HepG2 (cell line): ENCODE measurements around the gene SYNE2. TPM values are rescaled to one million over a fixed set of nuclear protein-coding genes. Genes with fewer than 3 reads are reported as not detected.
A peak's percentile ranks its signal among the peaks of the same experiment; 100 is the strongest.

ENCODE experiments used
- ARHGAP35 ChIP-seq: sonication (generic); formaldehyde crosslinking; IDR thresholded peaks from 2 replicates; pipeline ENCODE4 v1.9.0; 2022; ENCODE audit warnings: mild to moderate bottlenecking, inconsistent platforms, moderate library complexity, missing genetic modification reagents, borderline replicate concordance
- EED ChIP-seq: sonication (generic); formaldehyde crosslinking; IDR thresholded peaks from 2 replicates; pipeline ENCODE4 v1.5.0; 2020; ENCODE audit warnings: mild to moderate bottlenecking, missing genetic modification reagents
- EP300 ChIP-seq, 3 experiments: sonication (generic) in 1 of 3; formaldehyde crosslinking in 1 of 3; IDR thresholded peaks; 2 replicates each; pipeline versions ENCODE4 v1.5.1 to v1.6.1; 2011 to 2020; ENCODE audit warnings: low read depth in 2 of 3, low read length in 2 of 3, borderline replicate concordance in 1 of 3, improper control_type of control experiment in 1 of 3, mild to moderate bottlenecking in 1 of 3, missing genetic modification reagents in 1 of 3, moderate library complexity in 1 of 3
- HES4 ChIP-seq: sonication (generic); formaldehyde crosslinking; IDR thresholded peaks from 2 replicates; pipeline ENCODE4 v1.9.0; 2021; ENCODE audit warnings: mild to moderate bottlenecking, missing genetic modification reagents, borderline replicate concordance
- HNF4A ChIP-seq: sonication (generic); formaldehyde crosslinking; IDR thresholded peaks from 2 replicates; pipeline ENCODE4 v1.4.0; 2020; ENCODE audit warnings: missing genetic modification reagents
- JUN ChIP-seq: sonication (generic); formaldehyde crosslinking; IDR thresholded peaks from 2 replicates; pipeline ENCODE4 v1.4.0; 2020; ENCODE audit warnings: mild to moderate bottlenecking, missing genetic modification reagents
- KAT8 ChIP-seq: IDR thresholded peaks from 2 replicates; pipeline ENCODE4 v1.6.1; 2016; ENCODE audit warnings: missing genetic modification reagents, missing compliant biosample characterization
- MIXL1 ChIP-seq: IDR thresholded peaks from 2 replicates; pipeline ENCODE4 v1.6.1; 2016
- NFE2L2 ChIP-seq: fragments of 150-350 bp; IDR thresholded peaks from 2 replicates; pipeline ENCODE4 v1.6.1; 2014; ENCODE audit warnings: low read length
- NRL ChIP-seq: sonication (generic); formaldehyde crosslinking; IDR thresholded peaks from 2 replicates; pipeline ENCODE4 v1.5.0; 2020; ENCODE audit warnings: missing genetic modification reagents, mild to moderate bottlenecking, moderate library complexity, borderline replicate concordance
- PTBP1 ChIP-seq: fragments of 200-400 bp; formaldehyde crosslinking; IDR thresholded peaks from 2 replicates; pipeline ENCODE4 v1.6.1; 2018; ENCODE audit warnings: low read length, low read depth; ENCODE audit not compliant: poor library complexity, severe bottlenecking
- RCOR2 ChIP-seq: IDR thresholded peaks from 2 replicates; pipeline ENCODE4 v1.6.1; 2016; ENCODE audit warnings: missing biosample characterization, missing genetic modification reagents
- SRY ChIP-seq: sonication (generic); formaldehyde crosslinking; IDR thresholded peaks from 2 replicates; pipeline ENCODE4 v1.8.0; 2022; ENCODE audit warnings: mild to moderate bottlenecking, missing genetic modification reagents
- TCF12 ChIP-seq, 2 experiments: fragments of 450-650 bp in 1 of 2; sonication (generic) in 1 of 2; formaldehyde crosslinking in 1 of 2; IDR thresholded peaks; 2 replicates each; pipeline versions ENCODE4 v1.6.1 to v1.8.0; 2017 to 2022; ENCODE audit warnings: antibody characterized with exemption in 1 of 2, mild to moderate bottlenecking in 1 of 2, missing genetic modification reagents in 1 of 2, moderate library complexity in 1 of 2
- TCF7L2 ChIP-seq: IDR thresholded peaks from 2 replicates; pipeline ENCODE4 v1.6.1; 2011; ENCODE audit warnings: mild to moderate bottlenecking, low read depth, low read length, moderate library complexity
- ZBTB38 ChIP-seq: sonication (generic); formaldehyde crosslinking; IDR thresholded peaks from 2 replicates; pipeline ENCODE4 v1.5.1; 2020; ENCODE audit warnings: mild to moderate bottlenecking, missing genetic modification reagents
- ZFP37 ChIP-seq: sonication (generic); formaldehyde crosslinking; IDR thresholded peaks from 2 replicates; pipeline ENCODE4 v1.4.0; 2020; ENCODE audit warnings: missing genetic modification reagents, borderline replicate concordance
- ZNF136 ChIP-seq: sonication (generic); formaldehyde crosslinking; IDR thresholded peaks from 2 replicates; pipeline ENCODE4 v1.8.1; 2022; ENCODE audit warnings: low read depth, mild to moderate bottlenecking, moderate library complexity, missing genetic modification reagents
- ZNF563 ChIP-seq: sonication (generic); formaldehyde crosslinking; IDR thresholded peaks from 2 replicates; pipeline ENCODE4 v1.8.0; 2022; ENCODE audit warnings: mild to moderate bottlenecking, moderate library complexity, missing genetic modification reagents
- ZNF747 ChIP-seq: sonication (generic); formaldehyde crosslinking; IDR thresholded peaks from 2 replicates; pipeline ENCODE4 v1.8.1; 2023; ENCODE audit warnings: missing genetic modification reagents, mild to moderate bottlenecking, borderline replicate concordance
- ZNF775 ChIP-seq: sonication (generic); formaldehyde crosslinking; IDR thresholded peaks from 2 replicates; pipeline ENCODE4 v1.4.0; 2020; ENCODE audit warnings: missing genetic modification reagents, mild to moderate bottlenecking, moderate library complexity, borderline replicate concordance
- ZNF792 ChIP-seq: IDR thresholded peaks from 2 replicates; pipeline ENCODE4 v1.6.1; 2016
- ZSCAN22 ChIP-seq: sonication (generic); formaldehyde crosslinking; IDR thresholded peaks from 2 replicates; pipeline ENCODE4 v1.4.0; 2020; ENCODE audit warnings: mild to moderate bottlenecking, missing genetic modification reagents
- polyA plus RNA-seq, 8 experiments: library from polyadenylated mRNA; depleted of rRNA in 3 of 8; stranded (reverse) in 7 of 8; unstranded in 1 of 8; fragments of >200 nt; fragmentation: Illumina TruSeq in 4 of 8; extraction: Trizol in 4 of 8; gene quantifications; 2 replicates each; pipeline versions ENCODE4 v1.2.1 to v1.2.3, GENCODE V29; 2011 to 2016; ENCODE audit warnings: low read depth in 4 of 8, missing spikeins in 1 of 8, mixed read lengths in 1 of 8; ENCODE audit not compliant: insufficient read depth in 1 of 8
- total RNA-seq, 5 experiments: library from RNA; depleted of rRNA; stranded (reverse); fragments of >200 nt; fragmentation: Illumina TruSeq; extraction: Trizol; gene quantifications; 2 replicates each; pipeline ENCODE4 v1.2.3, GENCODE V29; 2016; ENCODE audit warnings: low read depth in 1 of 5
- TF ChIP-seq, protein P1 (sequence below): sonication (generic); formaldehyde crosslinking; IDR thresholded peaks from 2 replicates; pipeline ENCODE4 v1.4.0; 2020; ENCODE audit warnings: mild to moderate bottlenecking, missing genetic modification reagents
- TF ChIP-seq, protein P2 (sequence below): sonication (generic); formaldehyde crosslinking; IDR thresholded peaks from 2 replicates; pipeline ENCODE4 v1.8.0; 2022; ENCODE audit warnings: mild to moderate bottlenecking, missing genetic modification reagents, borderline replicate concordance
- TF ChIP-seq, protein P3 (sequence below): sonication (generic); formaldehyde crosslinking; IDR thresholded peaks from 2 replicates; pipeline ENCODE4 v1.4.0; 2020; ENCODE audit warnings: mild to moderate bottlenecking, missing genetic modification reagents
- TF ChIP-seq, protein P4 (sequence below): fragments of 450-650 bp; IDR thresholded peaks from 2 replicates; pipeline ENCODE4 v1.6.1; 2017
- TF ChIP-seq, protein P5 (sequence below): sonication (generic); formaldehyde crosslinking; IDR thresholded peaks from 2 replicates; pipeline ENCODE4 v1.5.0; 2020; ENCODE audit warnings: missing genetic modification reagents

The SYNE2 gene
- total and polyA plus RNA-seq, 2 of the 13 experiments (the other 11 are each of a cell fraction or from before 2014, with no cell fraction given), result 6.2 to 13.3 TPM

DNA sequence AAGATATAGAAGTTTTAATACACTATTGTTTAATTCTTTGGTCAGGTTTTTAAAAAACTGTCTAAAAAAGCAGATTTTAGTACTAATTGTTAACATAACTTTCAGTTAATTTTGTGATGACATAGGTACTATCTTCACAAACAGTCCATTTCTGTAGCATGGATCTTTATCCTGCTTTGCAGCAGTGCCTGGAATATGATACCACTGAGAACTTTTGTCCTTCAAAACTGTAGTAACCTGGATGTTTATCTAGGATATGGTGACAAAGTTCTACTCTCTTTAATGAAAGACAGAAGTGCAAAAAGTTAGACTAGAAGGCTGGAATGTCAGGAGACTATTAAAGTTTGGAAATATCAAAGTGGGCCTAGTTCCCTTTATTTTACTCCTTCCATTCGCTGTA, 159.9 kb downstream of the SYNE2 start (continued):
- TF ChIP-seq, protein P1, sequence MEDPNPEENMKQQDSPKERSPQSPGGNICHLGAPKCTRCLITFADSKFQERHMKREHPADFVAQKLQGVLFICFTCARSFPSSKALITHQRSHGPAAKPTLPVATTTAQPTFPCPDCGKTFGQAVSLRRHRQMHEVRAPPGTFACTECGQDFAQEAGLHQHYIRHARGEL, result no peak
- TF ChIP-seq MIXL1 (CRISPR knock-in tag) (0 out of 2 replicates have a peak, but pooled peaks have one; percentile 20), HES4 (CRISPR knock-in tag) (no peak), ZNF775 (CRISPR knock-in tag) (no peak), HNF4A (CRISPR knock-in tag) (peak; percentile 39; the same call in 1 of the 2 replicates), TCF12 (IDR thresholded peaks at IDR 0.05) (no peak), TCF12 (CRISPR knock-in tag; IDR thresholded peaks at IDR 0.05) (no peak), PTBP1 (no peak), RCOR2 (no peak), NRL (CRISPR knock-in tag) (no peak), ZFP37 (CRISPR knock-in tag) (no peak), ZBTB38 (CRISPR knock-in tag) (no peak), KAT8 (CRISPR knock-in tag) (no peak), NFE2L2 (no peak), ZNF792 (0 out of 2 replicates have a peak, but pooled peaks have one; percentile 56), ARHGAP35 (CRISPR knock-in tag) (no peak), ZNF563 (CRISPR knock-in tag) (no peak), TCF7L2 (no peak), EP300 (IDR thresholded peaks at IDR 0.05; ENCODE audit: low read depth in 2 of 2, low read length in 2 of 2) (no peak), EP300 (CRISPR knock-in tag; IDR thresholded peaks at IDR 0.05; ENCODE audit: borderline replicate concordance) (no peak), EED (CRISPR knock-in tag) (no peak), ZNF136 (CRISPR knock-in tag) (no peak), JUN (no peak), SRY (CRISPR knock-in tag) (no peak), ZSCAN22 (no peak), ZNF747 (CRISPR knock-in tag) (no peak)
- TF ChIP-seq, protein P2, sequence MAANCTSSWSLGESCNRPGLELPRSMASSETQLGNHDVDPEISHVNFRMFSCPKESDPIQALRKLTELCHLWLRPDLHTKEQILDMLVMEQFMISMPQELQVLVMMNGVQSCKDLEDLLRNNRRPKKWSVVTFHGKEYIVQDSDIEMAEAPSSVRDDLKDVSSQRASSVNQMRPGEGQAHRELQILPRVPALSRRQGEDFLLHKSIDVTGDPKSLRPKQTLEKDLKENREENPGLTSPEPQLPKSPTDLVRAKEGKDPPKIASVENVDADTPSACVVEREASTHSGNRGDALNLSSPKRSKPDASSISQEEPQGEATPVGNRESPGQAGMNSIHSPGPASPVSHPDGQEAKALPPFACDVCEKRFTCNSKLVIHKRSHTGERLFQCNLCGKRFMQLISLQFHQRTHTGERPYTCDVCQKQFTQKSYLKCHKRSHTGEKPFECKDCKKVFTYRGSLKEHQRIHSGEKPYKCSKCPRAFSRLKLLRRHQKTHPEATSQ (CRISPR knock-in tag), result no peak
- TF ChIP-seq, protein P3, sequence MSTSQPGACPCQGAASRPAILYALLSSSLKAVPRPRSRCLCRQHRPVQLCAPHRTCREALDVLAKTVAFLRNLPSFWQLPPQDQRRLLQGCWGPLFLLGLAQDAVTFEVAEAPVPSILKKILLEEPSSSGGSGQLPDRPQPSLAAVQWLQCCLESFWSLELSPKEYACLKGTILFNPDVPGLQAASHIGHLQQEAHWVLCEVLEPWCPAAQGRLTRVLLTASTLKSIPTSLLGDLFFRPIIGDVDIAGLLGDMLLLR, result no peak
- TF ChIP-seq, protein P4, sequence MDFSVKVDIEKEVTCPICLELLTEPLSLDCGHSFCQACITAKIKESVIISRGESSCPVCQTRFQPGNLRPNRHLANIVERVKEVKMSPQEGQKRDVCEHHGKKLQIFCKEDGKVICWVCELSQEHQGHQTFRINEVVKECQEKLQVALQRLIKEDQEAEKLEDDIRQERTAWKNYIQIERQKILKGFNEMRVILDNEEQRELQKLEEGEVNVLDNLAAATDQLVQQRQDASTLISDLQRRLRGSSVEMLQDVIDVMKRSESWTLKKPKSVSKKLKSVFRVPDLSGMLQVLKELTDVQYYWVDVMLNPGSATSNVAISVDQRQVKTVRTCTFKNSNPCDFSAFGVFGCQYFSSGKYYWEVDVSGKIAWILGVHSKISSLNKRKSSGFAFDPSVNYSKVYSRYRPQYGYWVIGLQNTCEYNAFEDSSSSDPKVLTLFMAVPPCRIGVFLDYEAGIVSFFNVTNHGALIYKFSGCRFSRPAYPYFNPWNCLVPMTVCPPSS, result no peak
- TF ChIP-seq, protein P5, sequence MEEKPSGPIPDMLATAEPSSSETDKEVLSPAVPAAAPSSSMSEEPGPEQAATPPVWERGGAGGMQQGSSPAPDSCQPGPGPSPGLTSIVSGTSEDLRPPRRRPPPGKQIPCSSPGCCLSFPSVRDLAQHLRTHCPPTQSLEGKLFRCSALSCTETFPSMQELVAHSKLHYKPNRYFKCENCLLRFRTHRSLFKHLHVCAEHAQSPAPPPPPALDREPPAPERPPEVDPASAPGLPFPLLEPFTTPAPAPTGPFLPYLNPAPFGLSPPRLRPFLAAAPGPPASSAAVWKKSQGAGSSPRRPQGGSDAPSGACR, result no peak
